ENCODE results near the gene KCNG4. TPM values are rescaled to one million over a fixed set of nuclear protein-coding genes. Genes with fewer than 3 reads are reported as not detected.

The KCNG4 gene
- total RNA-seq, 1 donor from 2014 or later = not detected

DNA sequence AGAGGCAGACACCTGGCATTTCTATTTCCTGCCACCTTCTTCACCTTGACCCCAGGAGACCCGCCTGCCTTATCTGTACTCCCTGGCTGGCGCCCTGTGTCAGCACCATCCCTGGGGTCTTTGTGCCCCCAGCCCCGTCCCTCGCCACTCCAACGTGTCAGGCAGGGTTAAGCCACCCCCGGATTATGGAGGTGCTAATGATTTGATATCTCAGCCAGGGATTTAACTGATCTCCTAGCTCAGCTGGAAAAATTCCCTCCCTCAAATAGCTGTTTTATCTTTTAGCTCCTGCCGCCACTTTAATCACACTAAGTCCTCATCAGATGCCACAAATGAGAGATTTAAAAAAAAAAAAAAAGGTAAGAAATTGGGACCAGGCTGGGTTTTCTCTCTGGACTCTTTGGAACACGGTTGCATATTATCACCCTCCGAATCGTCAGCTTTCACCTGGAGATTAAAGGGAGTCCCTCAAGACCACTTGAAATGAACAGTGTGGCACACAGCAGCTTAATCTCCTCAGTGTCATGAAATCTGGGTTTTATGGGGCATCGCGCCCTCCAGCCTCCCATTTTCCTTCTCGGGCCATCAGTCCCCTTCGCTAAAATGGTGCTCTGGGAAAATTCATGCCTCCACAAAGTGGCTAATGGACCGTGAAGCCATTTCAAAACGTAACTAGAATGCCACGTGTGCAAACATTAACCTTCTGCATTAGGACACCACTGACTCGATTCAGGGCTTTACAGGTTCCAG, 28.7 kb upstream of the KCNG4 start:
- Mint-ChIP-seq H3K36me3 (ENCODE audit: unreplicated experiment) (no peaks in the 10 kb centered on the region), H3K27me3 (ENCODE audit: unreplicated experiment) (peaks cover 4% of the 10 kb centered on the region), H3K9me3 (ENCODE audit: unreplicated experiment) (peaks cover 8% of the 10 kb centered on the region), H3K4me1 (ENCODE audit: low read depth, unreplicated experiment) (peaks cover 4% of the 10 kb centered on the region), H3K27ac (ENCODE audit: unreplicated experiment) (no peak overlapping the region), H3K4me3 (ENCODE audit: unreplicated experiment) (no peak overlapping the region)
- TF ChIP-seq CTCF (IDR thresholded peaks at IDR 0.05; ENCODE audit: partially characterized antibody, unreplicated experiment) = no peak
- DNase-seq = no peak

- Mint-ChIP-seq H3K4me3 (ENCODE audit: unreplicated experiment) (no peak overlapping the region), H3K27ac (ENCODE audit: unreplicated experiment) (no peak overlapping the region), H3K4me1 (ENCODE audit: low read depth, unreplicated experiment) (peaks cover 4% of the 10 kb centered on the region), H3K27me3 (ENCODE audit: unreplicated experiment) (peaks cover 4% of the 10 kb centered on the region), H3K36me3 (ENCODE audit: unreplicated experiment) (no peaks in the 10 kb centered on the region), H3K9me3 (ENCODE audit: unreplicated experiment) (peaks cover 8% of the 10 kb centered on the region)
- TF ChIP-seq CTCF (IDR thresholded peaks at IDR 0.05; ENCODE audit: partially characterized antibody, unreplicated experiment) = no peak
- DNase-seq = no peak
These were observed 27.6 kb upstream of the KCNG4 start for GRCh38 chr16:84267380-84267779.

- peak overlapping the region; percentile 2 for H3K27ac Mint-ChIP-seq (ENCODE audit: unreplicated experiment)
- no peaks in the 10 kb centered on the region for H3K36me3 Mint-ChIP-seq (ENCODE audit: unreplicated experiment)
- peak; percentile 71 for DNase-seq
- H3K4me1 Mint-ChIP-seq (ENCODE audit: low read depth, unreplicated experiment) = peaks cover 4% of the 10 kb centered on the region
- peaks cover 4% of the 10 kb centered on the region for H3K27me3 Mint-ChIP-seq (ENCODE audit: unreplicated experiment)
- H3K4me3 Mint-ChIP-seq (ENCODE audit: unreplicated experiment) = no peak overlapping the region
- H3K9me3 Mint-ChIP-seq (ENCODE audit: unreplicated experiment) = peaks cover 8% of the 10 kb centered on the region
- no peak for TF ChIP-seq CTCF (IDR thresholded peaks at IDR 0.05; ENCODE audit: partially characterized antibody, unreplicated experiment)
These were observed 26.6 kb upstream of the KCNG4 start for GRCh38 chr16:84266451-84266850.

DNA sequence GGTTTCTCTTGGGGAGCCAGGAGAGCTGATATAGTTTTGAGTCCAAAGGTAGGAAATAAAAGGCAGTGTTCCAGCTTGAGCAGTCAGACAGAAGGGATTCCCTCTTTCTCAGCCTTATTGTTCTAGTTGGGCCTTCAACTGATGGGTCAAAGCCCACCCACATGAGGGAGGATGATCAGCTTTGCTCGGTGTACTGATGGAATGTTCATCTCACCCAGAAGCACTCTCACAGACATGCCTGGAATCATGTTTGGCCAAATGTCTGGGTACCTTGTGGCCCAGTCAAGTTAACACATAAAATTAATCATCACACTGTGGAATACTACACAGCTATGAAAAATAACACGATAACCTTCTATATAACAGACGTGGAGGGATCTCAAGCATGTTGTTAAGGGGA, 23.1 kb upstream of the KCNG4 start:
- H3K27me3 Mint-ChIP-seq (ENCODE audit: unreplicated experiment) = peaks cover 6% of the 10 kb centered on the region
- DNase-seq = no peak
- TF ChIP-seq CTCF (IDR thresholded peaks at IDR 0.05; ENCODE audit: partially characterized antibody, unreplicated experiment) = no peak
- H3K4me3 Mint-ChIP-seq (ENCODE audit: unreplicated experiment) = no peak overlapping the region
- no peaks in the 10 kb centered on the region for H3K9me3 Mint-ChIP-seq (ENCODE audit: unreplicated experiment)
- no peaks in the 10 kb centered on the region for H3K36me3 Mint-ChIP-seq (ENCODE audit: unreplicated experiment)
- H3K27ac Mint-ChIP-seq (ENCODE audit: unreplicated experiment) = no peak overlapping the region
- no peaks in the 10 kb centered on the region for H3K4me1 Mint-ChIP-seq (ENCODE audit: low read depth, unreplicated experiment)

DNA sequence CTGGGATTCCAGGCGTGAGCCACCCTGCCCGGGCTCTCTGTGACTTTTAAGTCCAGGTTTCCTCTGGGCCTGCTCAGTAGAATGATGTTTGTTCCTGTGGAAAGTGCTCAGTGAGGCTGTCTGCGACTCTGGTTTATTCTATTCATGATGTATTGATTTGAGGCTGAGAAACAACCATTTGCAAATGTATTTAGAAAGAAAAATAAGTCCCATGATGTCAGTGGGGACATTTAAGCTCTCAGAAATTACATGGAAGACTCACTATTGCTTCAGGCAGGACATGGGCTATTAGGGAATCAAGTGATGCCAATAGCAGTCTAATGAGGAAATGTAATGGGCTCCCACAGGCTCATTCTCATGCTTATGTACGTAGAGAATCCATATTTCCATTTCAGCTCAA, 22.2 kb upstream of the KCNG4 start:
- H3K4me1 Mint-ChIP-seq (ENCODE audit: low read depth, unreplicated experiment) = no peaks in the 10 kb centered on the region
- TF ChIP-seq CTCF (IDR thresholded peaks at IDR 0.05; ENCODE audit: partially characterized antibody, unreplicated experiment) = no peak

More for the DNA sequence above, 22.2 kb upstream of the KCNG4 start:
- Mint-ChIP-seq H3K27me3 (ENCODE audit: unreplicated experiment) (peaks cover 9% of the 10 kb centered on the region), H3K9me3 (ENCODE audit: unreplicated experiment) (no peaks in the 10 kb centered on the region), H3K27ac (ENCODE audit: unreplicated experiment) (no peak overlapping the region), H3K4me3 (ENCODE audit: unreplicated experiment) (no peak overlapping the region), H3K36me3 (ENCODE audit: unreplicated experiment) (no peaks in the 10 kb centered on the region)
- DNase-seq = no peak

Measured in glutamatergic neuron (in vitro differentiated cells).